ENCODE results near the gene DISC1.
"Not testable (repeated sequence)": the region's sequence is repeated elsewhere in the genome, so short reads cannot be mapped to it uniquely, and the experiment has no call there.

Gene DISC1

GRCh38 chr1:231735941-231736340 is 109.4 kb downstream of the DISC1 start:
- DNase-seq, result no peak

GRCh38 chr1:231736464-231736863 is 109.9 kb downstream of the DISC1 start:
- no peak for DNase-seq

- DNase-seq, result no peak
These were observed 112.0 kb downstream of the DISC1 start for GRCh38 chr1:231738554-231738953.

- DNase-seq, result no peak
These were observed 117.4 kb downstream of the DISC1 start for GRCh38 chr1:231743966-231744365.

GRCh38 chr1:231748760-231749415 is 122.3 kb downstream of the DISC1 start:
- no peak for DNase-seq

- no peak for DNase-seq
These were observed 123.7 kb downstream of the DISC1 start for GRCh38 chr1:231750296-231750695.

- no peak for DNase-seq
These were observed 124.3 kb downstream of the DISC1 start for GRCh38 chr1:231750818-231751362.

- DNase-seq, result no peak
These were observed 124.8 kb downstream of the DISC1 start for GRCh38 chr1:231751415-231751814.

- DNase-seq, result no peak
These were observed 126.7 kb downstream of the DISC1 start for GRCh38 chr1:231753313-231753712.

- no peak for DNase-seq
These were observed 130.5 kb downstream of the DISC1 start for GRCh38 chr1:231757101-231757404.

GRCh38 chr1:231757759-231758158 is 131.2 kb downstream of the DISC1 start:
- DNase-seq, result no peak

- no peak for DNase-seq
These were observed 134.7 kb downstream of the DISC1 start for GRCh38 chr1:231761252-231761651.

- DNase-seq, result no peak
These were observed 135.4 kb downstream of the DISC1 start for GRCh38 chr1:231761747-231762541.

- no peak for DNase-seq
These were observed 136.9 kb downstream of the DISC1 start for GRCh38 chr1:231763456-231763855.

- not testable (repeated sequence) for DNase-seq
These were observed 139.2 kb downstream of the DISC1 start for GRCh38 chr1:231765825-231766224.

GRCh38 chr1:231767471-231767870 is 140.9 kb downstream of the DISC1 start:
- no peak for DNase-seq

- no peak for DNase-seq
These were observed 141.8 kb downstream of the DISC1 start for GRCh38 chr1:231768416-231768815.

- no peak for DNase-seq
These were observed 144.1 kb downstream of the DISC1 start for GRCh38 chr1:231770506-231771175.

GRCh38 chr1:231774719-231775335 is 148.2 kb downstream of the DISC1 start:
- DNase-seq, result no peak

- no peak for DNase-seq
These were observed 149.6 kb downstream of the DISC1 start for GRCh38 chr1:231776010-231776756.

GRCh38 chr1:231776757-231777062 is 150.1 kb downstream of the DISC1 start:
- no peak for DNase-seq

- DNase-seq, result no peak
These were observed 151.6 kb downstream of the DISC1 start for GRCh38 chr1:231778009-231778719.

Data from NCI-H1048 (cell line).